ENCODE data around the gene OPA3.

OPA3 gene

GRCh38 chr19:45607071-45608029 is 22.7 kb upstream of the OPA3 start:
- DNase-seq (ENCODE audit: low read depth, low spot score) = peak; percentile 57
- peak; percentile 93 for TF ChIP-seq CTCF (IDR thresholded peaks at IDR 0.05; ENCODE audit: low read depth, low read length)
- peak overlapping the region; percentile 22 for H3K4me3 ChIP-seq (ENCODE audit: low read depth, low read length)
- in situ Hi-C loops (cut with HindIII; ENCODE audit: low sequenced_read_pairs) = no loop called here

GRCh38 chr19:45601524-45602374 is 17.1 kb upstream of the OPA3 start, which contains the start of gene GPR4:
TSS of gene GPR4 (minus strand) at chr19:45602212. CDS start at chr19:45591866, 10,346 bp downstream.
- no peak within 1 kb of the TSS for H3K4me3 ChIP-seq (ENCODE audit: low read depth, low read length)
- DNase-seq (ENCODE audit: low read depth, low spot score) = no peak
- TF ChIP-seq CTCF (IDR thresholded peaks at IDR 0.05; ENCODE audit: low read depth, low read length) = no peak
- in situ Hi-C loops (cut with HindIII; ENCODE audit: low sequenced_read_pairs) = no loop called here

GRCh38 chr19:45601115-45601514 is 16.5 kb upstream of the OPA3 start:
- in situ Hi-C loops (cut with HindIII; ENCODE audit: low sequenced_read_pairs) = no loop called here
- DNase-seq (ENCODE audit: low read depth, low spot score) = no peak
- no peak for TF ChIP-seq CTCF (IDR thresholded peaks at IDR 0.05; ENCODE audit: low read depth, low read length)
- H3K4me3 ChIP-seq (ENCODE audit: low read depth, low read length) = no peak overlapping the region

GRCh38 chr19:45600340-45600885 is 15.8 kb upstream of the OPA3 start:
- in situ Hi-C loops (cut with HindIII; ENCODE audit: low sequenced_read_pairs) = no loop called here
- TF ChIP-seq CTCF (IDR thresholded peaks at IDR 0.05; ENCODE audit: low read depth, low read length) = no peak
- no peak overlapping the region for H3K4me3 ChIP-seq (ENCODE audit: low read depth, low read length)
- DNase-seq (ENCODE audit: low read depth, low spot score) = no peak

- TF ChIP-seq CTCF (IDR thresholded peaks at IDR 0.05; ENCODE audit: low read depth, low read length) = no peak
- in situ Hi-C loops (cut with HindIII; ENCODE audit: low sequenced_read_pairs) = no loop called here
- no peak overlapping the region for H3K4me3 ChIP-seq (ENCODE audit: low read depth, low read length)
- no peak for DNase-seq (ENCODE audit: low read depth, low spot score)
Observed at GRCh38 chr19:45599286-45599685, 14.7 kb upstream of the OPA3 start.

- no peak for DNase-seq (ENCODE audit: low read depth, low spot score)
- no peak overlapping the region for H3K4me3 ChIP-seq (ENCODE audit: low read depth, low read length)
- TF ChIP-seq CTCF (IDR thresholded peaks at IDR 0.05; ENCODE audit: low read depth, low read length) = no peak
- in situ Hi-C loops (cut with HindIII; ENCODE audit: low sequenced_read_pairs) = no loop called here
Observed at GRCh38 chr19:45598267-45599001, 13.8 kb upstream of the OPA3 start.

Data from astrocyte of the spinal cord (primary cell).